SK-N-SH treated with all-trans-retinoic acid at 6 μM for 48 hours (cell line): ENCODE results near the gene ADCY5.

Experiments
- ATAC-seq: fragments of 200-7000 bp; cut with Tn5 transposase; 3 replicates; pipeline ENCODE4 v1.9.1; 2020; ENCODE audit warnings: mild to moderate bottlenecking, moderate library complexity
- ARNTL ChIP-seq: fragments of 450-650 bp; formaldehyde crosslinking; IDR thresholded peaks from 2 replicates; pipeline ENCODE4 v1.5.0; 2020; ENCODE audit warnings: low read depth, mild to moderate bottlenecking, moderate library complexity, borderline replicate concordance
- BACH2 ChIP-seq: fragments of 250-450 bp; sonication (Bioruptor Pico); IDR thresholded peaks from 2 replicates; pipeline ENCODE4 v1.9.0; 2021; ENCODE audit warnings: mild to moderate bottlenecking, borderline replicate concordance
- CREB5 ChIP-seq: fragments of 250-450 bp; sonication (Bioruptor Pico); IDR thresholded peaks from 2 replicates; pipeline ENCODE4 v1.5.1; 2020; ENCODE audit warnings: low read depth, mild to moderate bottlenecking, moderate library complexity
- CSDC2 ChIP-seq: fragments of 250-450 bp; sonication (Bioruptor Pico); IDR thresholded peaks from 2 replicates; pipeline ENCODE4 v1.5.0; 2020; ENCODE audit warnings: mild to moderate bottlenecking, moderate library complexity
- CSRNP3 ChIP-seq: fragments of 250-450 bp; sonication (Bioruptor Pico); IDR thresholded peaks from 2 replicates; pipeline ENCODE4 v1.5.1; 2021; ENCODE audit warnings: mild to moderate bottlenecking, moderate library complexity
- ISL1 ChIP-seq: fragments of 250-450 bp; sonication (Bioruptor Pico); IDR thresholded peaks from 2 replicates; pipeline ENCODE4 v2.1.2; 2022; ENCODE audit warnings: mild to moderate bottlenecking, moderate library complexity
- PATZ1 ChIP-seq: fragments of 250-450 bp; sonication (Bioruptor Pico); IDR thresholded peaks from 2 replicates; pipeline ENCODE4 v1.8.0; 2020; ENCODE audit warnings: mild to moderate bottlenecking, moderate library complexity, borderline replicate concordance
- POU6F1 ChIP-seq: fragments of 250-450 bp; sonication (Bioruptor Pico); IDR thresholded peaks from 2 replicates; pipeline ENCODE4 v1.8.0; 2021; ENCODE audit warnings: low read depth, mild to moderate bottlenecking, moderate library complexity, borderline replicate concordance
- RARB ChIP-seq: fragments of 250-450 bp; sonication (Bioruptor Pico); IDR thresholded peaks from 2 replicates; pipeline ENCODE4 v1.8.0; 2021; ENCODE audit warnings: mild to moderate bottlenecking, moderate library complexity
- SNAI2 ChIP-seq: fragments of 250-450 bp; sonication (Bioruptor Pico); IDR thresholded peaks from 2 replicates; pipeline ENCODE4 v1.5.0; 2020; ENCODE audit warnings: mild to moderate bottlenecking, moderate library complexity
- TCF4 ChIP-seq: fragments of 250-450 bp; sonication (Bioruptor Pico); IDR thresholded peaks from 2 replicates; pipeline ENCODE4 v1.8.0; 2021; ENCODE audit warnings: mild to moderate bottlenecking, moderate library complexity, borderline replicate concordance
- TOX ChIP-seq: fragments of 250-450 bp; sonication (Bioruptor Pico); IDR thresholded peaks from 2 replicates; pipeline ENCODE4 v1.8.0; 2021; ENCODE audit warnings: mild to moderate bottlenecking, moderate library complexity, borderline replicate concordance
- TSHZ2 ChIP-seq: fragments of 250-450 bp; sonication (Bioruptor Pico); IDR thresholded peaks from 2 replicates; pipeline ENCODE4 v1.5.0; 2020; ENCODE audit warnings: mild to moderate bottlenecking, moderate library complexity
- ZFP30 ChIP-seq: fragments of 450-650 bp; formaldehyde crosslinking; IDR thresholded peaks from 2 replicates; pipeline ENCODE4 v1.5.0; 2022; ENCODE audit warnings: mild to moderate bottlenecking, moderate library complexity
- ZNF565 ChIP-seq: fragments of 450-650 bp; formaldehyde crosslinking; conservative IDR thresholded peaks from 2 replicates; pipeline ENCODE4 v1.5.0; 2020; ENCODE audit warnings: low read depth, mild to moderate bottlenecking, moderate library complexity
- ZNF8 ChIP-seq: fragments of 450-650 bp; formaldehyde crosslinking; IDR thresholded peaks from 2 replicates; pipeline ENCODE4 v1.5.0; 2020; ENCODE audit warnings: mild to moderate bottlenecking, moderate library complexity

ADCY5 gene

GRCh38 chr3:123337948-123338619 is 110.8 kb downstream of the ADCY5 start:
- ATAC-seq: no peak
- no peak for TF ChIP-seq RARB (CRISPR knock-in tag)
- no peak for TF ChIP-seq TSHZ2 (CRISPR knock-in tag)
- TF ChIP-seq CSRNP3 (CRISPR knock-in tag): no peak

- no peak for ATAC-seq
- TF ChIP-seq ISL1 (no peak), ZFP30 (CRISPR knock-in tag) (no peak), BACH2 (CRISPR knock-in tag) (no peak), PATZ1 (CRISPR knock-in tag) (no peak), RARB (CRISPR knock-in tag) (no peak)
- TF ChIP-seq, all 23 proteins: peak for 0
These were observed 111.7 kb downstream of the ADCY5 start for GRCh38 chr3:123337226-123337625.

GRCh38 chr3:123336441-123336851 is 112.4 kb downstream of the ADCY5 start:
- TF ChIP-seq ARNTL (CRISPR knock-in tag): no peak
- no peak for TF ChIP-seq ZNF565 (CRISPR knock-in tag)
- no peak for TF ChIP-seq POU6F1 (CRISPR knock-in tag)
- TF ChIP-seq TOX (CRISPR knock-in tag): no peak
- no peak for TF ChIP-seq TCF4
- TF ChIP-seq ZFP30 (CRISPR knock-in tag): no peak
- no peak for TF ChIP-seq CSDC2 (CRISPR knock-in tag)
- TF ChIP-seq TSHZ2 (CRISPR knock-in tag): no peak
- no peak for ATAC-seq

GRCh38 chr3:123336001-123336400 is 112.9 kb downstream of the ADCY5 start:
- ATAC-seq: no peak
- TF ChIP-seq CREB5: no peak
- no peak for TF ChIP-seq POU6F1 (CRISPR knock-in tag)
- TF ChIP-seq RARB (CRISPR knock-in tag): no peak
- TF ChIP-seq SNAI2 (CRISPR knock-in tag): no peak
- no peak for TF ChIP-seq PATZ1 (CRISPR knock-in tag)
- no peak for TF ChIP-seq TCF4
- TF ChIP-seq ZNF8: no peak
